BJ (cell line): ENCODE measurements around the gene WNK1. TPM values are rescaled to one million over a fixed set of nuclear protein-coding genes. Genes with fewer than 3 reads are reported as not detected.
"Not testable (repeated sequence)": the region's sequence is repeated elsewhere in the genome, so short reads cannot be mapped to it uniquely, and the experiment has no call there.

Experiments
- CTCF ChIA-PET: fragments of 350-600 bp; formaldehyde crosslinking; extraction: SDS; loops from one replicate; lab custom pipeline; 2021; ENCODE audit warnings: antibody characterized with exemption, inconsistent platforms; lab: Yijun Ruan, JAX
- POLR2A ChIA-PET: fragments of 300-600 bp; sonication (Branson Sonifier 250); formaldehyde crosslinking; extraction: SDS; loops from one replicate; lab custom pipeline; 2021; ENCODE audit warnings: antibody characterized with exemption; lab: Charles Lee
- DNase-seq: peaks from one replicate; pipeline ENCODE4 v3.0.0-alpha.2; 2011; ENCODE audit warnings: low read depth
- H3K27me3 ChIP-seq: 2 replicates; pipeline ENCODE4 v1.6.0; 2011; ENCODE audit warnings: low read length; ENCODE audit not compliant: control insufficient read depth, insufficient read depth
- H3K36me3 ChIP-seq: 2 replicates; pipeline ENCODE4 v1.5.1; 2011; ENCODE audit warnings: low read length; ENCODE audit not compliant: control insufficient read depth, insufficient read depth
- H3K4me3 ChIP-seq: 2 replicates; pipeline ENCODE4 v1.5.1; 2011; ENCODE audit warnings: low read depth, mild to moderate bottlenecking, control low read depth, low read length
- polyA plus RNA-seq: library from polyadenylated mRNA; depleted of rRNA; stranded (reverse); fragments of >200 nt; gene quantifications from 2 replicates; pipeline ENCODE4 v1.2.3, GENCODE V29; 2011
- TF ChIP-seq, protein P1 (sequence below): IDR thresholded peaks from 2 replicates; pipeline ENCODE4 v1.5.1; 2011; ENCODE audit warnings: low read depth, mild to moderate bottlenecking, control low read depth, inconsistent platforms, low read length, moderate library complexity; ENCODE audit not compliant: insufficient read depth

WNK1 gene
- polyA plus RNA-seq, 1 experiment = 45.2 TPM

DNA sequence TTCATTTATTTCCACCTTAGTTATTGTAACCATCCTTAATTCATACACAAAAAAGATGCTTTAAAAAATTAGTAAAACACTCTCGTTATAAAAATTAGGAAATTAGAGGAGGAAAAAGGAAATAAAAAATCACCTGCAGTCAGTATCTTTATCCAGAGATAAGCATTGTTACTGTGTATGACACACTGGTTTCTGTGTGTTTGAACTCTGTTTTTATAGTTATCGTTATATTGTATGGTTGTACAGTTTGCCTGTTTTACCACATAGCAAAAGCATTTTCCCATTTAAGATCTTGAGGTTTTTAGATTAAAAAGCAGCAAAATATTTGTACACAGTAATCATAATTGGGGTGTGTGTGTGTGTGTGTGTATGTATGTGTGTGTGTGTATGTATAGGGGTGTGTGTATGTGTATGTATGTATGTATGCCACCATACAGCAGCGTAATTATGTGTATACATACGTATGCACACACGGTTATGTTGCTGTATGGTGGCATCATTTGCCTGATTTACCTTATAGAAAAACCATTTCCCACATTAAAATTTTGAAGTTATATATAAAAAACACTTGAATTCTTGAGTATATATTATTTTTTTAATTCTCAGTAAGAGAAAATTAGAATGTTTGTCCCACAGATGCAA, 19.8 kb downstream of the WNK1 start:
- CTCF ChIA-PET = interaction anchor here (0.6 to 1.6 kb wide), 3 partner anchors 128 to 201 kb away, joined by 3 to 6 read pairs (median 4); no protein-coding TSS in a partner anchor
- Histone ChIP-seq H3K27me3 (no peaks in the 10 kb centered on the region), H3K4me3 (no peak overlapping the region), H3K36me3 (0 out of 2 replicates have a peak, but pooled peaks cover 2% of the 10 kb centered on the region)
- TF ChIP-seq, protein P1, sequence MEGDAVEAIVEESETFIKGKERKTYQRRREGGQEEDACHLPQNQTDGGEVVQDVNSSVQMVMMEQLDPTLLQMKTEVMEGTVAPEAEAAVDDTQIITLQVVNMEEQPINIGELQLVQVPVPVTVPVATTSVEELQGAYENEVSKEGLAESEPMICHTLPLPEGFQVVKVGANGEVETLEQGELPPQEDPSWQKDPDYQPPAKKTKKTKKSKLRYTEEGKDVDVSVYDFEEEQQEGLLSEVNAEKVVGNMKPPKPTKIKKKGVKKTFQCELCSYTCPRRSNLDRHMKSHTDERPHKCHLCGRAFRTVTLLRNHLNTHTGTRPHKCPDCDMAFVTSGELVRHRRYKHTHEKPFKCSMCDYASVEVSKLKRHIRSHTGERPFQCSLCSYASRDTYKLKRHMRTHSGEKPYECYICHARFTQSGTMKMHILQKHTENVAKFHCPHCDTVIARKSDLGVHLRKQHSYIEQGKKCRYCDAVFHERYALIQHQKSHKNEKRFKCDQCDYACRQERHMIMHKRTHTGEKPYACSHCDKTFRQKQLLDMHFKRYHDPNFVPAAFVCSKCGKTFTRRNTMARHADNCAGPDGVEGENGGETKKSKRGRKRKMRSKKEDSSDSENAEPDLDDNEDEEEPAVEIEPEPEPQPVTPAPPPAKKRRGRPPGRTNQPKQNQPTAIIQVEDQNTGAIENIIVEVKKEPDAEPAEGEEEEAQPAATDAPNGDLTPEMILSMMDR = no peak
- POLR2A ChIA-PET = no interaction called here
- no peak for DNase-seq

DNA sequence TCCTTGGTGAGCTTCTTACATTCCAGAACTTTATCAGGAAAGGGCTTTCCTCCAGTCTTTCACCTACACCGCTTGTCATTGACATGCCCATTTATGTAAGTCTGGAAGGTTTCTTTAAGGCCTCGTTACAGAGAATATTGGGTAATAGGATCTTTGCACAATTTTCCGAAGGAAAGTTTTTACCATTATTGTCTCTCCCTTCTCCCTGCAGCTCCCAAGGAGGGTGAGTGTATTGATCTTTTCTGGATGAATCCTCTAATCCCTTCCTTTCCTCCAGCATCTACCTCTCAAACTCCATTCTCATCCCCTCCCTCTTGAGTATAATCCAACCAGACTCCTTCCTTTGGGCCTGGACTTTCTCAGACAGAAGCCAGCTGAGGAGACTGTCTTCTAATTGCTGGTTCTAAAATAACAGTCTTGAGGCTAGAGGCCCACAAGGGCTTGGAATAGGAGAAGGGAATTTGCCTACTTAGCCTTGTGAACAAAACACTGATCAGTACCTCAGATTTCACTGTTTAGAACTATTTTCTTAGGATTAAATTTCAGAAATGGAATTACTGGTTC, 21.8 kb downstream of the WNK1 start:
- Histone ChIP-seq H3K4me3 (no peak overlapping the region), H3K36me3 (0 out of 2 replicates have a peak, but pooled peaks cover 2% of the 10 kb centered on the region), H3K27me3 (no peaks in the 10 kb centered on the region)
- TF ChIP-seq, protein P1 = no peak
- DNase-seq = no peak
- POLR2A ChIA-PET = no interaction called here
- CTCF ChIA-PET = interaction anchor here (0.6 kb wide), 1 partner anchor 11 kb away, joined by 3 read pairs; no protein-coding TSS in a partner anchor

DNA sequence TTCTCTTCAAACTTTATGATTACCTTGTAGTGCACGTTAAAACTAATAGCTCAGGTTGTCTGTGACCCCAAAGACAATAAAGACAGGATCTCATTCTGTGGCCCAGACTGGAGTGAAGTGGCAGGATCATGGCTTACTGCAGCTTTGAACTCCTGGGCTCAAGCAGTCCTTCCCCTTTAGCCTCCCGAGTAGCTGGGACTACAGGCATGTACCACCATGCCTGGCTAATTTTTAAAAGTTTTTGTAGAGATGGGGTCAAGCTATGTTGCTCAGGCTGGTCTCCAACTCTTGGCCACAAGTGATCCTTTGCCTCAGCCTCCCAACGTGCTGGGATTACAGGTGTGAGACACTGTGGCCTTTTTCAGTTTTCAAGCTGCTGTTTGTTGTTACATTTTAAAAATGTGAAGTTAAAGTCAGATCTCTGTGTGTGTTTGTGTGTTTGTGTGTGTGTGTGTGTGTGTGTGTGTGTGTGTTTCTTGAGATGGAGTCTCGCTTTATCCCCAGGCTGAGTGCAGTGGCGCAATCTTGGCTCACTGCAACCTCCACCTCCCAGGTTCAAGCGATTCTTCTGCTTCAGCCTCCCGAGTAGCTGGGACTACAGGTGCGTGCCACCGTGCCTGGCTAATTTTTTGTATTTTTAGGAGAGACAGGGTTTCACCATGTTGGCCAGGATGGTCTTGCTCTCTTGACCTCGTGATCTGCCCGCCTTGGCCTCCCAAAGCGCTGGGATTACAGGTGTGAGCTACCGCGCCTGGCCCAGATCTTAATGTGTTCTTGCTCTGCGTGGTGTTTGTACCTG, 23.8 kb downstream of the WNK1 start:
- H3K36me3 ChIP-seq, H3K27me3 ChIP-seq, H3K4me3 ChIP-seq, DNase-seq: not testable (repeated sequence)
- ChIA-PET POLR2A (interaction anchor here (0.5 kb wide), 1 partner anchor 9 kb away, joined by 3 read pairs; no protein-coding TSS in a partner anchor), CTCF (interaction anchor here (0.6 to 1.8 kb wide), 6 partner anchors 11 to 206 kb away, joined by 3 to 9 read pairs (median 3); no protein-coding TSS in a partner anchor)

DNA sequence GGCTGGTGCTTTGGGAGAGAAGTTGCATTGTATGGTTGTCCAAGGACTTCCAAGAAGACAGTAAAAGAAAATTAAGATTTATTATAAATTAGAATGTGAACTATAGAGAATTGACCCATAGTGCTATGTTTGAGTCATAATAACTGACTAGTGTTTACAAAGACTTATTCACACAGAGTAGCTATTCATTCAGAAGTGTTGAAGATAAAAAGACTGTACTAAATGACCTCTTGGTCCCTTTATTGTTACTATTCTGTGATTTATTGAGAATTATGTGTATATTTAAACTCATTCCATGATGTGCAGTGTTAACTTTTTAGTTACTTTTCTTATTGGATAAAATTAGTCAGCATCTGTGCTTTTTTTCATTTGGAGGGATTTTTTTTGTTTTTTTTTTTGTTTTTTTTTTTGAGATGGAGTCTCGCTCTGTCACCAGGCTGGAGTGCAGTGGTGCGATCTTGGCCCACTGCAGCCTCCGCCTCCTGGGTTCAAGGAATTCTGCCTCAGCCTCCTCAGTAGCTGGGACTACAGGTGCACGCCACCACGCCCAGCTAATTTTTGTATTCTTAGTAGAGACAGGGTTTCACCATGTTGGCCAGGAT, 24.5 kb downstream of the WNK1 start:
- ChIA-PET CTCF (interaction anchor here (1.0 to 1.8 kb wide), 2 partner anchors 22 to 37 kb away, joined by 4 to 9 read pairs; no protein-coding TSS in a partner anchor), POLR2A (interaction anchor here (0.5 to 0.6 kb wide), 2 partner anchors 10 to 805 kb away, joined by 3 to 8 read pairs; no protein-coding TSS in a partner anchor)
- not testable (repeated sequence) for H3K4me3 ChIP-seq, DNase-seq, H3K36me3 ChIP-seq, H3K27me3 ChIP-seq

DNA sequence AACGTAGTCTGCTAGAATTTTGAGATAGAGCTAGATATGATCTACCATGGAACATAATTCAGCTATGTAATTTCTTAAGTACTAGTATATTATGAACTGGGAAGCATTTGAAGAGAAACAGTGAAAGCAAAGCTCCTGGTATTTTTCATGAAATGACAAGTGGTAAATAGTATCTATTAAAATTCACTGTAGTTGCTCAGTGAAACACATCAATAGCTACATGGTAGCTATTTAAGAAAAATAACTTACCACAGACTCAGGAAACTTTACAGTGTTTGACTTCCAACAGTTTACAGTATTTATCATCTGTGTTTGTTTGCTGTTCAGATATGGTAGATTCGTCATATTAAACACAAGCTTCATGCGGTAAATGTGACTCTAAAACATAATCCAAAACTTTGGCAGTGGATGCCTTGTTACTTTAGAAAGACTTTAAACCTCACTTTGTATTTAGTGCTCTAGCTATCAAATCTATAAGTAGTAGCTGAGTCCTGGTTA, 25.2 kb downstream of the WNK1 start:
- H3K4me3 ChIP-seq = no peak overlapping the region
- TF ChIP-seq, protein P1 = no peak
- 0 out of 2 replicates have a peak, but pooled peaks cover 2% of the 10 kb centered on the region for H3K36me3 ChIP-seq
- no peak for DNase-seq
- ChIA-PET POLR2A (interaction anchor here (0.6 kb wide), 1 partner anchor 804 kb away, joined by 8 read pairs; no protein-coding TSS in a partner anchor), CTCF (interaction anchor here (0.7 kb wide), 1 partner anchor 14 kb away, joined by 3 read pairs; no protein-coding TSS in a partner anchor)
- no peaks in the 10 kb centered on the region for H3K27me3 ChIP-seq
